Measurements from ENCODE around the gene SLC39A8. TPM values are rescaled to one million over a fixed set of nuclear protein-coding genes. Genes with fewer than 3 reads are reported as not detected.
A peak's percentile ranks its signal among the peaks of the same experiment; 100 is the strongest.

SLC39A8 gene
- total RNA-seq, 1 experiment from 2014 or later: 35.9 TPM

GRCh38 chr4:102342404-102343074 is 2.7 kb downstream of the SLC39A8 start:
- CTCF ChIA-PET: interaction anchor here (1.0 kb wide), 1 partner anchor 20 kb away, joined by 3 read pairs; no protein-coding TSS in a partner anchor
- POLR2A ChIA-PET: no interaction called here
- Mint-ChIP-seq H3K27me3 (ENCODE audit: low read depth) (peaks cover 17% of the 10 kb centered on the region), H3K27ac (peak overlapping the region; percentile 44; the same call in 1 of the 2 replicates), H3K4me3 (peak overlapping the region; percentile 84), H3K4me1 (peaks cover 68% of the 10 kb centered on the region), H3K9me3 (no peaks in the 10 kb centered on the region), H3K36me3 (peaks cover 3% of the 10 kb centered on the region)
- ATAC-seq (no peak), DNase-seq (ENCODE audit: low spot score) (no peak)
- TF ChIP-seq, protein P1, sequence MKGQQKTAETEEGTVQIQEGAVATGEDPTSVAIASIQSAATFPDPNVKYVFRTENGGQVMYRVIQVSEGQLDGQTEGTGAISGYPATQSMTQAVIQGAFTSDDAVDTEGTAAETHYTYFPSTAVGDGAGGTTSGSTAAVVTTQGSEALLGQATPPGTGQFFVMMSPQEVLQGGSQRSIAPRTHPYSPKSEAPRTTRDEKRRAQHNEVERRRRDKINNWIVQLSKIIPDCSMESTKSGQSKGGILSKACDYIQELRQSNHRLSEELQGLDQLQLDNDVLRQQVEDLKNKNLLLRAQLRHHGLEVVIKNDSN (CRISPR knock-in tag; IDR thresholded peaks at IDR 0.05): 0 out of 2 replicates have a peak, but pooled peaks have one; percentile 36
- no peak for TF ChIP-seq TP53 (CRISPR knock-in tag; IDR thresholded peaks at IDR 0.05)
- no peak for TF ChIP-seq SOX15 (CRISPR knock-in tag; IDR thresholded peaks at IDR 0.05)
- TF ChIP-seq GABPB1 (CRISPR knock-in tag; IDR thresholded peaks at IDR 0.05): no peak
- no peak for TF ChIP-seq ZNF396 (CRISPR knock-in tag; IDR thresholded peaks at IDR 0.05; ENCODE audit: borderline replicate concordance)
- TF ChIP-seq, protein P2, sequence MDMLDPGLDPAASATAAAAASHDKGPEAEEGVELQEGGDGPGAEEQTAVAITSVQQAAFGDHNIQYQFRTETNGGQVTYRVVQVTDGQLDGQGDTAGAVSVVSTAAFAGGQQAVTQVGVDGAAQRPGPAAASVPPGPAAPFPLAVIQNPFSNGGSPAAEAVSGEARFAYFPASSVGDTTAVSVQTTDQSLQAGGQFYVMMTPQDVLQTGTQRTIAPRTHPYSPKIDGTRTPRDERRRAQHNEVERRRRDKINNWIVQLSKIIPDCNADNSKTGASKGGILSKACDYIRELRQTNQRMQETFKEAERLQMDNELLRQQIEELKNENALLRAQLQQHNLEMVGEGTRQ (CRISPR knock-in tag; IDR thresholded peaks at IDR 0.05): peak; percentile 56; the same call in 1 of the 2 replicates

GRCh38 chr4:102341201-102341600 is 4.1 kb downstream of the SLC39A8 start:
- POLR2A ChIA-PET: no interaction called here

More at GRCh38 chr4:102341201-102341600, 4.1 kb downstream of the SLC39A8 start:
- H3K27ac Mint-ChIP-seq: no peak overlapping the region
- ATAC-seq (no peak), DNase-seq (ENCODE audit: low spot score) (no peak)
- CTCF ChIA-PET: no interaction called here
- no peak for TF ChIP-seq NFATC4 (CRISPR knock-in tag; IDR thresholded peaks at IDR 0.05)
- no peak for TF ChIP-seq E2F1 (CRISPR knock-in tag; IDR thresholded peaks at IDR 0.05)
- TF ChIP-seq ARID4B (CRISPR knock-in tag; IDR thresholded peaks at IDR 0.05; ENCODE audit: borderline replicate concordance): no peak
- no peak for TF ChIP-seq TEAD4 (CRISPR knock-in tag; IDR thresholded peaks at IDR 0.05)
- no peak for TF ChIP-seq JAZF1 (CRISPR knock-in tag; IDR thresholded peaks at IDR 0.05)
- no peak for TF ChIP-seq MYBL2 (CRISPR knock-in tag; IDR thresholded peaks at IDR 0.05)
- TF ChIP-seq, protein P3, sequence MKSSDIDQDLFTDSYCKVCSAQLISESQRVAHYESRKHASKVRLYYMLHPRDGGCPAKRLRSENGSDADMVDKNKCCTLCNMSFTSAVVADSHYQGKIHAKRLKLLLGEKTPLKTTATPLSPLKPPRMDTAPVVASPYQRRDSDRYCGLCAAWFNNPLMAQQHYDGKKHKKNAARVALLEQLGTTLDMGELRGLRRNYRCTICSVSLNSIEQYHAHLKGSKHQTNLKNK (CRISPR knock-in tag; IDR thresholded peaks at IDR 0.05): no peak
- no peak for TF ChIP-seq FOXJ3 (CRISPR knock-in tag; IDR thresholded peaks at IDR 0.05; ENCODE audit: borderline replicate concordance)
- TF ChIP-seq ZNF317 (CRISPR knock-in tag; IDR thresholded peaks at IDR 0.05; ENCODE audit: borderline replicate concordance, low read depth): no peak
- TF ChIP-seq ZBTB21 (CRISPR knock-in tag; IDR thresholded peaks at IDR 0.05; ENCODE audit: borderline replicate concordance): no peak
- TF ChIP-seq CREB1 (CRISPR knock-in tag; IDR thresholded peaks at IDR 0.05): no peak
- TF ChIP-seq PRRX2 (CRISPR knock-in tag; IDR thresholded peaks at IDR 0.05): no peak
- TF ChIP-seq SP1 (CRISPR knock-in tag; conservative IDR thresholded peaks at IDR 0.05): no peak
- no peak for TF ChIP-seq MLX (CRISPR knock-in tag; IDR thresholded peaks at IDR 0.05)
- TF ChIP-seq, protein P4, sequence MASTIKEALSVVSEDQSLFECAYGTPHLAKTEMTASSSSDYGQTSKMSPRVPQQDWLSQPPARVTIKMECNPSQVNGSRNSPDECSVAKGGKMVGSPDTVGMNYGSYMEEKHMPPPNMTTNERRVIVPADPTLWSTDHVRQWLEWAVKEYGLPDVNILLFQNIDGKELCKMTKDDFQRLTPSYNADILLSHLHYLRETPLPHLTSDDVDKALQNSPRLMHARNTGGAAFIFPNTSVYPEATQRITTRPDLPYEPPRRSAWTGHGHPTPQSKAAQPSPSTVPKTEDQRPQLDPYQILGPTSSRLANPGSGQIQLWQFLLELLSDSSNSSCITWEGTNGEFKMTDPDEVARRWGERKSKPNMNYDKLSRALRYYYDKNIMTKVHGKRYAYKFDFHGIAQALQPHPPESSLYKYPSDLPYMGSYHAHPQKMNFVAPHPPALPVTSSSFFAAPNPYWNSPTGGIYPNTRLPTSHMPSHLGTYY (CRISPR knock-in tag; IDR thresholded peaks at IDR 0.05): no peak
- H3K9me3 Mint-ChIP-seq: no peaks in the 10 kb centered on the region
- H3K36me3 Mint-ChIP-seq: peaks cover 3% of the 10 kb centered on the region
- peaks cover 77% of the 10 kb centered on the region for H3K4me1 Mint-ChIP-seq
- peaks cover 11% of the 10 kb centered on the region for H3K27me3 Mint-ChIP-seq (ENCODE audit: low read depth)
- H3K4me3 Mint-ChIP-seq: 0 out of 2 replicates have a peak overlapping the region, but pooled peaks have one; percentile 84
